GOT3 (cell line): Measurements from ENCODE around the gene CGB8.
"Not testable (repeated sequence)": the region's sequence is repeated elsewhere in the genome, so short reads cannot be mapped to it uniquely, and the experiment has no call there.

Experiments used
- DNase-seq: peaks from one replicate; lab custom pipeline; 2025; ENCODE audit warnings: mixed read lengths; lab: John Stamatoyannopoulos, UW

CGB8 gene

GRCh38 chr19:49064768-49065611, 16.1 kb upstream of the CGB8 start, which contains the start of gene NTF4:
NTF4 (minus strand) TSS chr19:49064818; CDS start chr19:49061997, 2,821 bp downstream.
- no peak for DNase-seq

GRCh38 chr19:49064029-49064629, 15.2 kb upstream of the CGB8 start:
- DNase-seq = no peak

GRCh38 chr19:49061445-49061844, 12.5 kb upstream of the CGB8 start:
- no peak for DNase-seq

- no peak for DNase-seq
Measured at GRCh38 chr19:49061000-49061399, 12.1 kb upstream of the CGB8 start.

GRCh38 chr19:49059053-49059452, 10.1 kb upstream of the CGB8 start:
- no peak for DNase-seq

GRCh38 chr19:49058562-49058961, 9.7 kb upstream of the CGB8 start:
- no peak for DNase-seq

- DNase-seq = no peak
Measured at GRCh38 chr19:49057636-49058234, 8.8 kb upstream of the CGB8 start, which contains the start of gene CGB7. CGB7 (minus strand) TSS chr19:49057749; CDS start chr19:49055375, 2,374 bp downstream.

GRCh38 chr19:49056902-49057596, 8.1 kb upstream of the CGB8 start:
- DNase-seq = not testable (repeated sequence)

- DNase-seq = no peak
Measured at GRCh38 chr19:49056101-49056901, 7.4 kb upstream of the CGB8 start.

- DNase-seq = not testable (repeated sequence)
Measured at GRCh38 chr19:49050376-49051033, 1.6 kb upstream of the CGB8 start.

- DNase-seq = not testable (repeated sequence)
Measured at GRCh38 chr19:49049834-49050233, 923 bp upstream of the CGB8 start.

GRCh38 chr19:49043548-49043947, 5.4 kb downstream of the CGB8 start, which contains the start of gene CGB5:
CGB5 (plus strand) TSS chr19:49043848; CDS start chr19:49044210, 362 bp downstream.
- not testable (repeated sequence) for DNase-seq

GRCh38 chr19:49042666-49043065, 6.2 kb downstream of the CGB8 start:
- not testable (repeated sequence) for DNase-seq

GRCh38 chr19:49042177-49042576, 6.7 kb downstream of the CGB8 start:
- no peak for DNase-seq

- not testable (repeated sequence) for DNase-seq
Measured at GRCh38 chr19:49039736-49040135, 9.2 kb downstream of the CGB8 start.

GRCh38 chr19:49038557-49039276, 10.2 kb downstream of the CGB8 start:
- not testable (repeated sequence) for DNase-seq

GRCh38 chr19:49038111-49038510, 10.8 kb downstream of the CGB8 start:
- DNase-seq = not testable (repeated sequence)

- not testable (repeated sequence) for DNase-seq
Measured at GRCh38 chr19:49036815-49037214, 12.1 kb downstream of the CGB8 start, which contains the start of gene CGB1. CGB1 (minus strand) TSS chr19:49036895; CDS start chr19:49036711, 184 bp downstream.

- not testable (repeated sequence) for DNase-seq
Measured at GRCh38 chr19:49031642-49032301, 17.1 kb downstream of the CGB8 start, which contains the start of gene CGB2. CGB2 (plus strand) TSS chr19:49031890; CDS start chr19:49032096, 206 bp downstream.
